IPS-20b (cell line): ENCODE data around the gene RPS6KC1.
"Not testable (repeated sequence)": the region's sequence is repeated elsewhere in the genome, so short reads cannot be mapped to it uniquely, and the experiment has no call there.

Source experiments
- H3K27ac ChIP-seq: one replicate; pipeline ENCODE4 v1.5.1; 2013; ENCODE audit warnings: low read length
- H3K27me3 ChIP-seq: 2 replicates; pipeline ENCODE4 v1.6.1; 2013; ENCODE audit warnings: mild to moderate bottlenecking, low read length, inconsistent platforms; ENCODE audit not compliant: insufficient read depth
- H3K36me3 ChIP-seq: 2 replicates; pipeline ENCODE4 v1.6.1; 2013; ENCODE audit warnings: low read depth, mild to moderate bottlenecking, inconsistent platforms, low read length, moderate library complexity; ENCODE audit not compliant: insufficient read depth
- H3K4me1 ChIP-seq: 2 replicates; pipeline ENCODE4 v1.6.1; 2013; ENCODE audit warnings: mild to moderate bottlenecking, control low read depth, inconsistent platforms, low read length, moderate library complexity; ENCODE audit not compliant: insufficient read depth
- H3K4me3 ChIP-seq: 2 replicates; pipeline ENCODE4 v1.5.1; 2013; ENCODE audit warnings: mild to moderate bottlenecking, low read length, inconsistent platforms
- H3K9ac ChIP-seq: 2 replicates; pipeline ENCODE4 v1.6.1; 2013; ENCODE audit warnings: low read depth, mild to moderate bottlenecking, inconsistent platforms, low read length, moderate library complexity
- H3K9me3 ChIP-seq: 2 replicates; pipeline ENCODE4 v1.6.1; 2013; ENCODE audit warnings: mild to moderate bottlenecking, low read depth, low read length, inconsistent platforms; ENCODE audit not compliant: insufficient read depth

Gene RPS6KC1

GRCh38 chr1:213051127-213051880 lies at the start of gene RPS6KC1:
TSS of gene RPS6KC1 (plus strand) at chr1:213051241. CDS start at chr1:213051405, 164 bp downstream.
- H3K27ac ChIP-seq, result no peak within 1 kb of the TSS

GRCh38 chr1:213003256-213003655 lies 47.8 kb upstream of the RPS6KC1 start:
- Histone ChIP-seq H3K27ac (no peak overlapping the region), H3K9ac (no peak overlapping the region), H3K4me3 (no peak overlapping the region), H3K36me3 (peaks cover 78% of the 10 kb centered on the region), H3K9me3 (no peaks in the 10 kb centered on the region), H3K27me3 (no peaks in the 10 kb centered on the region), H3K4me1 (no peaks in the 10 kb centered on the region)

More at GRCh38 chr1:213051127-213051880, at the start of gene RPS6KC1:
- no peaks in the 10 kb centered on the region for H3K27me3 ChIP-seq
- H3K9me3 ChIP-seq, result 0 out of 2 replicates have a peak, but pooled peaks cover 5% of the 10 kb centered on the region
- H3K36me3 ChIP-seq, result no peaks in the 10 kb centered on the region
- peak within 1 kb of the TSS; percentile 91 for H3K4me3 ChIP-seq
- peaks cover 12% of the 10 kb centered on the region for H3K4me1 ChIP-seq
- H3K9ac ChIP-seq, result peak within 1 kb of the TSS; percentile 73

- Histone ChIP-seq H3K36me3 (peaks cover 76% of the 10 kb centered on the region), H3K4me1 (no peaks in the 10 kb centered on the region), H3K27ac (no peak overlapping the region), H3K9me3 (no peaks in the 10 kb centered on the region), H3K4me3 (no peak overlapping the region), H3K27me3 (no peaks in the 10 kb centered on the region), H3K9ac (no peak overlapping the region)
These were observed 42.5 kb upstream of the RPS6KC1 start for GRCh38 chr1:213008564-213008963.

- H3K9ac ChIP-seq, result peak overlapping the region; percentile 87
- no peaks in the 10 kb centered on the region for H3K27me3 ChIP-seq
- peak overlapping the region; percentile 87 for H3K4me3 ChIP-seq
- H3K9me3 ChIP-seq, result no peaks in the 10 kb centered on the region
- peaks cover 4% of the 10 kb centered on the region; the same call in 1 of the 2 replicates for H3K4me1 ChIP-seq
- H3K36me3 ChIP-seq, result peaks cover 29% of the 10 kb centered on the region; the same call in 1 of the 2 replicates
- H3K27ac ChIP-seq, result peak overlapping the region; percentile 60
These were observed 36.4 kb upstream of the RPS6KC1 start for GRCh38 chr1:213014642-213015041.

- Histone ChIP-seq H3K36me3 (peaks cover 29% of the 10 kb centered on the region; the same call in 1 of the 2 replicates), H3K27me3 (no peaks in the 10 kb centered on the region), H3K27ac (peak within 1 kb of the TSS; percentile 66), H3K9ac (peak within 1 kb of the TSS; percentile 87), H3K4me3 (peak within 1 kb of the TSS; percentile 87), H3K4me1 (peaks cover 4% of the 10 kb centered on the region; the same call in 1 of the 2 replicates), H3K9me3 (no peaks in the 10 kb centered on the region)
These were observed 35.7 kb upstream of the RPS6KC1 start, which contains the start of gene ANGEL2 for GRCh38 chr1:213015099-213016050. TSS of gene ANGEL2 (minus strand) at chr1:213015867. CDS start at chr1:213015671, 196 bp downstream.

- H3K9me3 ChIP-seq, result no peaks in the 10 kb centered on the region
These were observed 33.4 kb upstream of the RPS6KC1 start for GRCh38 chr1:213017447-213018273.

GRCh38 chr1:213019450-213019849 lies 31.6 kb upstream of the RPS6KC1 start:
- H3K27ac ChIP-seq, result no peak overlapping the region
- no peaks in the 10 kb centered on the region for H3K27me3 ChIP-seq
- H3K36me3 ChIP-seq, result no peaks in the 10 kb centered on the region
- H3K4me3 ChIP-seq, result no peak overlapping the region
- no peak overlapping the region for H3K9ac ChIP-seq
- H3K9me3 ChIP-seq, result no peaks in the 10 kb centered on the region
- H3K4me1 ChIP-seq, result no peaks in the 10 kb centered on the region; the same call in 1 of the 2 replicates

More at GRCh38 chr1:213017447-213018273, 33.4 kb upstream of the RPS6KC1 start:
- Histone ChIP-seq H3K27me3 (no peaks in the 10 kb centered on the region), H3K4me3 (no peak overlapping the region), H3K4me1 (peaks cover 4% of the 10 kb centered on the region; the same call in 1 of the 2 replicates), H3K9ac (no peak overlapping the region), H3K27ac (no peak overlapping the region), H3K36me3 (peaks cover 6% of the 10 kb centered on the region; the same call in 1 of the 2 replicates)

- no peak overlapping the region for H3K9ac ChIP-seq
- H3K27ac ChIP-seq, result no peak overlapping the region
- H3K4me1 ChIP-seq, result no peaks in the 10 kb centered on the region
- H3K36me3 ChIP-seq, result no peaks in the 10 kb centered on the region
- H3K4me3 ChIP-seq, result no peak overlapping the region
- peaks cover 4% of the 10 kb centered on the region; the same call in 1 of the 2 replicates for H3K9me3 ChIP-seq
- H3K27me3 ChIP-seq, result no peaks in the 10 kb centered on the region
These were observed 31.0 kb upstream of the RPS6KC1 start for GRCh38 chr1:213020016-213020415.

GRCh38 chr1:213027024-213027423 lies 24.0 kb upstream of the RPS6KC1 start:
- H3K9ac ChIP-seq, H3K27ac ChIP-seq, H3K4me3 ChIP-seq, H3K9me3 ChIP-seq, H3K27me3 ChIP-seq, H3K4me1 ChIP-seq, H3K36me3 ChIP-seq: not testable (repeated sequence)

GRCh38 chr1:213032651-213033050 lies 18.4 kb upstream of the RPS6KC1 start:
- Histone ChIP-seq H3K9me3 (no peaks in the 10 kb centered on the region), H3K4me3 (no peak overlapping the region), H3K9ac (no peak overlapping the region), H3K27ac (no peak overlapping the region), H3K4me1 (no peaks in the 10 kb centered on the region), H3K36me3 (no peaks in the 10 kb centered on the region), H3K27me3 (no peaks in the 10 kb centered on the region)

GRCh38 chr1:213034713-213035112 lies 16.3 kb upstream of the RPS6KC1 start:
- Histone ChIP-seq H3K4me1 (no peaks in the 10 kb centered on the region), H3K9me3 (no peaks in the 10 kb centered on the region), H3K27me3 (no peaks in the 10 kb centered on the region), H3K36me3 (no peaks in the 10 kb centered on the region), H3K4me3 (no peak overlapping the region), H3K9ac (no peak overlapping the region), H3K27ac (no peak overlapping the region)
